Raji (cell line): ENCODE measurements around the gene NMRAL1.

ENCODE experiments used
- POLR2A ChIP-seq: IDR thresholded peaks from 2 replicates; pipeline ENCODE4 v1.6.1; 2011; ENCODE audit warnings: low read depth, low read length, control low read depth; ENCODE audit not compliant: insufficient read depth

NMRAL1 gene

GRCh38 chr16:4461250-4462085 lies 13.0 kb downstream of the NMRAL1 start:
- TF ChIP-seq POLR2A, result no peak

DNA sequence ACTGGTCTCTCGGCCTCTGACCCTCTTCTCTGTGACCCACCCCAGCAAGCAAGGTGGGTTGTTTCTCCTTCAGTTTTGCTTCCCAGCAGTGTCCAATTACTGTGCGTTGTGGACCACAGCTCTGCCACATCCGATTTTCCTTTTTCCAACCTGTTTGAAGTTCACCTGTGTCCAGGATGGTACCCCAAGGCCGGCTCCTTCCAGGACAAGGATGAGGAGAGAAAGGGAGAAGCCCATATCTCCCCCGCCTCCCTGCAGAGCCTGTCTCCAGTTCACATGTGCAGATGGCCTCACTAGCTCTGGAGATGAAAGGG lies 13.5 kb downstream of the NMRAL1 start:
- TF ChIP-seq POLR2A, result no peak

DNA sequence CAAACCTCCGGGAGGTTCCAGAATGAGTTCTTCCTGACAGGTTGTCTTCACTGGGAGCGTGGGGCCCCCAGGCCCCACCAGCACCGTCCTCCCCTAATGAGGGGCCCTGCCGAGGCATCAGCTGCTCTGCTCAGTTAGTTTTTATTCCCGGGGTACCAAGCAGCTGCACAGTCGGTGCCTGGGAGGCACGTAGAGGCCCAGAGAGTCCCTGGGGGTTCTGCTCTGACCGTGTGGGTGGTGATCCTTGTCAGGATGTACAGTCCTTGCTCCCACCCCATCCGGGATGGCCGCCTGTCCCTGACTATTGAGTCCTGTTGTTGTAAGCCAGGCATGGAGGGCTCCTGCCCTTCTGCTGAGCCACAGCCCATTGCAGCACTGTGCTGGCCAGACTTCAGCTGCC lies 18.5 kb downstream of the NMRAL1 start:
- no peak for TF ChIP-seq POLR2A

DNA sequence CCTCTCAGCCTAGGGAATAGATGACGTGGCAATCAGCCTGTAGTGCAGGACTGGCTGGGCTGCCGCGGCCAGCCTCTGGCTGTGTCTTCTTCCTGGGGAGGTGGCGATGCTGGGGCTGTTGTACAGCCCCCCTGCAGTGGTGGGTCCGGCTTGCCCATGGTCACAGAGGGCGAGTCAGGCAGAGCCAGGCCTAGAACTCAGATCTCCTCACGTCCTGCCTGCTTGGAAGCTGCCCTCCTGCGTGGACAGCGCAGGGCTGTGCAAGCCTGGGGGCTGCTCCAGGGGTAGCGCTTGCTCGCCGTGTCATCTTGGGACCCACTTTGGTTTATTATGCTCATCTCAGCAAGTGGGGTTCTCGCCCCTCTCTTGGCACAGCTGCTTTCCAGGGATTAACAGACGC lies 19.3 kb downstream of the NMRAL1 start:
- TF ChIP-seq POLR2A, result no peak

DNA sequence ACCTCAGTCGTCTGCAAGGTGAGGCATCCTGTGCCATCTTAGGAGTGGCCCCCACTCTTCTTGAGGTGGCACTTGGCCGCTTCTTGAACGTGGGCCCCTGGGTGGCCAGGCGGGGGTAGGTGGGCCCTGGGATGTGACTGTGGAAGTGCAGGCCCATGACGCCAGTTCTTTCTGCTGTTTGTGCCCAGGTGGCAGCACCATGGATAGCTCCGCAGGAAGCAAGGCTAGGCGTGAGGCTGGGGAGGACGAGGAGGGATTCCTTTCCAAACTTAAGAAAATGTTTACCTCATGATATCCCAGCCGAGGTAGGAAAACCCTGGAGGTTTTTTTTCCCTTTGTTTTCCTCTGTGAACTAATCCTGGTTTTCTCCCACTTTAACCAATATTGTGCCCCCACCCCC lies 19.8 kb downstream of the NMRAL1 start:
- no peak for TF ChIP-seq POLR2A

- no peak for TF ChIP-seq POLR2A
These were observed 21.8 kb downstream of the NMRAL1 start for GRCh38 chr16:4452674-4453073.

DNA sequence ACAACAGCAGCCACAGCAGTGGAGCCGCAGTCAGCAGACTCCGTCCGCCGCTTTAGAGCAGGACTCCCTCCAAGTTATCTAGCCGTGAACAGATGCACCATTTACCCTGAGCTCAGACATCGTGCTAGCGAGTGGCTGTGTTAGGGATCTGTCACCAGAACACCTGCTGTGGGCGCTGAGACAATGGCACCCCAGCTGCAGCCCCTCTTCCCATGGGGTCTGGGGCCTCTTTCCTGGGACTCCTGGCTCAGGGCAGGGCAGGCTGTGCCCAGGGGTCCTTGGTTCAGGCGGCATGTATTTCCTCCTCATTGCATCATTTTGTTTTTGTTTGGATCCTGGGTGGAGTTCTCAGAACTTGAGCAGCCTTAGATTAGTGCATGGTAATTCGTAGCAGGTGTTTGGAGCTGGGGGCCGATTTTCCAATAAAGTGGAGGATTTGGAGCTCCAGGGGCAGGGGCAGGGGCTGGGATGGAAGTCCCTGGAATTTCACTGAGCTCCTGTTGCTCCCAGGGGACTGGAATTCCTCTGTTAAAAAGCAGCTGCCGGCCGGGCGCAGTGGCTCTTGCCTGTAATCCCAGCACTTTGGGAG lies 23.4 kb downstream of the NMRAL1 start:
- TF ChIP-seq POLR2A, result no peak

DNA sequence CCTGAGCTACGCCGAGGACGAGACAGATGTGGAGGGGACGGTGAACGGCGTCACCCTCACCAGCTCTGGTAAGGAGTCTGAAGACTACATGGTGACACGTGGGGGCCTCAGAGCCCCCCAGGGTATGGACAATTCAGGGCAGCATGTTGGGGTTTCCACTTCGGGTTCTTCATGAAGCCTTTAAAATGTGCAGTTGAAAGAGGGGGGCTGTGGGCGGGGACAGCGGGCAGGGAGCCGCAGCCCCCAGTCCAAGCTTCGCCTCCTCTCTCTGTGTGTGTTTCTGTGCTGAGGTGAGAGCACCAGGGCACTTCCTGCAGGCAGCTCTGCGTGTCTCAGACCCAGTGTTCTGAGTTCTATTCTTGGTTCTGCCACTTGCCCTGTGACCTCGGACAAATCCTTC lies 24.0 kb downstream of the NMRAL1 start:
- no peak for TF ChIP-seq POLR2A

- no peak for TF ChIP-seq POLR2A
These were observed 30.4 kb downstream of the NMRAL1 start for GRCh38 chr16:4443986-4444385.

- no peak for TF ChIP-seq POLR2A
These were observed 31.2 kb downstream of the NMRAL1 start for GRCh38 chr16:4443271-4443670.

- no peak for TF ChIP-seq POLR2A
These were observed 32.1 kb downstream of the NMRAL1 start for GRCh38 chr16:4442371-4442770.

GRCh38 chr16:4437366-4437765 lies 37.1 kb downstream of the NMRAL1 start:
- no peak for TF ChIP-seq POLR2A

GRCh38 chr16:4435337-4436067 lies 38.9 kb downstream of the NMRAL1 start:
- TF ChIP-seq POLR2A, result no peak

DNA sequence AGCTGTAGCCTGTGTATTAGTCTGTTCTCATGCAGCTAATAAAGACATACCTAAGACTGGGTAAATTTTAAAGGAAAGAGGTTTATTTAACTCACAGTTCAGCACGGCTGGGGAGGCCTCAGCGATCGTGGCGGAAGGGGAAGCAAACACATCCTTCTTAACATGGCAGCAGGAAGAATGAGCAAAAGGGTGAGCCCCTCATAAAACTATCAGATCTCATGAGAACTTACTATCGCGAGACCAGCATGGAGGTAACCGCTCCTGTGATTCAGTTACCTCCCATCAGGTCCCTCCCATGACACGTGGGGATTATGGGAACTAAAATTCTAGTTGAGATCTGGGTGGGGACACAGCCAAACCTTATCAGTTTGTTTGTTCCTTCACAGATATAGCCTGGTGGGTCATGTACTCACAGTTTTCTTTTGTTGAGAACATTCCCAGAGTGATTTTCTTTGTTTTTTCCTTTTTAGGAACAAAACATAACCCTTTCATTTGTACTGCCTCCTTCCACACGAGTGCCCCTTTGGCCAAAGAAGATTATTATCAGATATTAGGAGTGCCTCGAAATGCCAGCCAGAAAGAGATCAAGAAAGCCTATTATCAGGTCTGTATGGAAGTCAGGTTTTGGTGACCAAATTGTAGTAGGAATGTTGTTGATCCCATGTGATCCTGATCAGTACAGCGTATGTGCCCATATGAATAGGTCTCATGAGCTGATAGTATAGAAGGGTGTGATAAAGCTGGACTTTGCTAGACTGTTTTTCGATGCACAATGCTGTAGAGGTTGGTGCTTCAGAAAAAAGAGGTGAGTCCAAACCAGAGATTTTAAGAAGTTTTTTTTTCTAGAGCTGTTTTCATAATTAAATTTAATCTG lies 40.3 kb downstream of the NMRAL1 start:
- TF ChIP-seq POLR2A, result no peak

DNA sequence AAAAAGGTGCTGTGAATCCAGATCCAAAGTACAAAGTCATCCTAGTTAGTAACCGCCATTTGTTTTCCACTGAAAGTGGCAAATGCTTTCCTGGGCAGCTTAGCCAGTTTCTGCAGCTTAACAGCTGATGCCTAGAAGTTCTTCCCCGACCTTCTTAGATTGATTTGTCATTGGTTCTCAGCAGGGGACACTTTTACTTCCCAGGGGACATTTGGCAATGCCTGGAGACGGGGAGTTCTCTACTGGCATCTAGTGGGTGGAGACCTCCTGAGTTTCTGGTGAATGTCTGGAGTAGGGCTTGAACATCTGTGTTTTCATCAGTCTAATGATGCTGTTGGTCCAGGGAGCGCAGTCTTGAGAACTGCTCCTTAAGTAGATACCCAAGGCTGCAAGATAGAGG lies 41.2 kb downstream of the NMRAL1 start:
- TF ChIP-seq POLR2A, result no peak
